Measurements from ENCODE around the gene ZNF280D.

GRCh38 chr15:56739474-56739873 lies 6.2 kb upstream of the ZNF280D start:
- no peak for TF ChIP-seq POLR2A (IDR thresholded peaks at IDR 0.05)
- no peak for TF ChIP-seq CTCF (IDR thresholded peaks at IDR 0.05)
